ENCODE results near the gene FAM229B. TPM values are rescaled to one million over a fixed set of nuclear protein-coding genes. Genes with fewer than 3 reads are reported as not detected.

FAM229B gene
- total RNA-seq, 4 donors from 2014 or later: 7.0 to 14.9 (median 9.1) TPM

- no peak for TF ChIP-seq CTCF (IDR thresholded peaks at IDR 0.05; ENCODE audit: low read depth)
These were observed 32.7 kb upstream of the FAM229B start for GRCh38 chr6:112054555-112055190.

- TF ChIP-seq CTCF (IDR thresholded peaks at IDR 0.05; ENCODE audit: low read depth): no peak
These were observed 29.0 kb upstream of the FAM229B start for GRCh38 chr6:112058243-112059032.

GRCh38 chr6:112061605-112062004 is 25.8 kb upstream of the FAM229B start:
- TF ChIP-seq CTCF (IDR thresholded peaks at IDR 0.05; ENCODE audit: low read depth): no peak

- TF ChIP-seq CTCF (IDR thresholded peaks at IDR 0.05; ENCODE audit: low read depth): no peak
These were observed 24.4 kb upstream of the FAM229B start for GRCh38 chr6:112062966-112063365.

GRCh38 chr6:112065426-112065986 is 21.9 kb upstream of the FAM229B start:
- no peak for TF ChIP-seq CTCF (IDR thresholded peaks at IDR 0.05; ENCODE audit: low read depth)

GRCh38 chr6:112066606-112067005 is 20.8 kb upstream of the FAM229B start:
- TF ChIP-seq CTCF (IDR thresholded peaks at IDR 0.05; ENCODE audit: low read depth): no peak

- no peak for TF ChIP-seq CTCF (IDR thresholded peaks at IDR 0.05; ENCODE audit: low read depth)
These were observed 5.8 kb upstream of the FAM229B start for GRCh38 chr6:112081569-112081968.
